Measurements from ENCODE around the gene GK2. TPM values are rescaled to one million over a fixed set of nuclear protein-coding genes. Genes with fewer than 3 reads are reported as not detected.

The GK2 gene
- polyA plus RNA-seq, 1 donor (not counting 4 experiments of a cell fraction or from before 2014, with no cell fraction given): not detected

DNA sequence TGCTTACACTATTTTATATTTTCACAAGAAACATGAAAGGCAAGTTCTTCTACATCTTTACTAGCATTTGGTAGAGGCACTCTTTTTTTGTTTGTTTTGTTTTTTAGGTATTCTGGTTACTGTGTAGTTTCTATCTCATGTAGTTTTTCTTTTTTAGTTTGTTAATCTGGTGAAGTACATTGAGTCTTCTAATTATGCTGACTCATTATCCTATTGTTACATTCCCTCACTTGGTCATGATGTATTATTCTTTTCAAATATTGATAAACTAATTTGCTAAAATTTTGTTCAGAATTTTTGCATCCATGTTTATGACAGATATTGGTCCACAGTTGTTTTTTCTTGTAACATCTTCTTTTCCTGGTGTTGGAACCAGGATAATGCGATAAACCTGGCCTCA, 4.7 kb downstream of the GK2 start:
- H3K36me3 ChIP-seq (ENCODE audit: control insufficient read depth in 2 of 2, extremely low read depth in 1 of 2, insufficient read depth in 2 of 2, low read length in 2 of 2): no peaks in the 10 kb centered on the region
- no peak overlapping the region for H3K9ac ChIP-seq (ENCODE audit: control insufficient read depth, extremely low read depth, insufficient read depth, low read length)
- no peak for DNase-seq (ENCODE audit: low read depth, low spot score)
- no peaks in the 10 kb centered on the region for H3K9me3 ChIP-seq (ENCODE audit: control insufficient read depth, low read depth, low read length)
- no peak overlapping the region for H3K27ac ChIP-seq (ENCODE audit: control insufficient read depth, insufficient read depth, low read length)
- no peak overlapping the region for H3K4me2 ChIP-seq (ENCODE audit: control insufficient read depth, extremely low read depth, insufficient read depth, low read depth, low read length)
- H2AFZ ChIP-seq (ENCODE audit: control insufficient read depth, low read length): no peak overlapping the region
- dilution Hi-C loops (cut with MboI; ENCODE audit: extremely low pct_ligation_motif_present, low sequenced_read_pairs): no loop called here
- H4K20me1 ChIP-seq (ENCODE audit: control insufficient read depth, extremely low read depth, insufficient read depth, low read length): no peaks in the 10 kb centered on the region
- H3K4me3 ChIP-seq (ENCODE audit: control insufficient read depth in 2 of 3, extremely low read depth in 1 of 3, insufficient read depth in 2 of 3, low read depth in 1 of 3, low read length in 3 of 3): no peak overlapping the region
- FAIRE-seq: no peak
- no peaks in the 10 kb centered on the region for H3K27me3 ChIP-seq (ENCODE audit: control insufficient read depth, extremely low read depth, insufficient read depth, low read length)
- H3K4me1 ChIP-seq (ENCODE audit: control insufficient read depth, extremely low read depth, insufficient read depth, low read length): no peaks in the 10 kb centered on the region
- H3K79me2 ChIP-seq (ENCODE audit: control insufficient read depth, insufficient read depth, low read length): no peaks in the 10 kb centered on the region
- no peaks in the 10 kb centered on the region for H3K9me1 ChIP-seq (ENCODE audit: control insufficient read depth, extremely low read depth, insufficient read depth, low read length)
- no peak for TF ChIP-seq EZH2 (IDR thresholded peaks at IDR 0.05; ENCODE audit: low read length)
- TF ChIP-seq, protein P1, sequence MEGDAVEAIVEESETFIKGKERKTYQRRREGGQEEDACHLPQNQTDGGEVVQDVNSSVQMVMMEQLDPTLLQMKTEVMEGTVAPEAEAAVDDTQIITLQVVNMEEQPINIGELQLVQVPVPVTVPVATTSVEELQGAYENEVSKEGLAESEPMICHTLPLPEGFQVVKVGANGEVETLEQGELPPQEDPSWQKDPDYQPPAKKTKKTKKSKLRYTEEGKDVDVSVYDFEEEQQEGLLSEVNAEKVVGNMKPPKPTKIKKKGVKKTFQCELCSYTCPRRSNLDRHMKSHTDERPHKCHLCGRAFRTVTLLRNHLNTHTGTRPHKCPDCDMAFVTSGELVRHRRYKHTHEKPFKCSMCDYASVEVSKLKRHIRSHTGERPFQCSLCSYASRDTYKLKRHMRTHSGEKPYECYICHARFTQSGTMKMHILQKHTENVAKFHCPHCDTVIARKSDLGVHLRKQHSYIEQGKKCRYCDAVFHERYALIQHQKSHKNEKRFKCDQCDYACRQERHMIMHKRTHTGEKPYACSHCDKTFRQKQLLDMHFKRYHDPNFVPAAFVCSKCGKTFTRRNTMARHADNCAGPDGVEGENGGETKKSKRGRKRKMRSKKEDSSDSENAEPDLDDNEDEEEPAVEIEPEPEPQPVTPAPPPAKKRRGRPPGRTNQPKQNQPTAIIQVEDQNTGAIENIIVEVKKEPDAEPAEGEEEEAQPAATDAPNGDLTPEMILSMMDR (optimal IDR thresholded peaks at IDR 0.05 in 1 of 3, IDR thresholded peaks at IDR 0.05 in 1 of 3, conservative IDR thresholded peaks at IDR 0.05 in 1 of 3; ENCODE audit: extremely low read depth in 1 of 3, insufficient read depth in 2 of 3, low read length in 3 of 3): no peak

DNA sequence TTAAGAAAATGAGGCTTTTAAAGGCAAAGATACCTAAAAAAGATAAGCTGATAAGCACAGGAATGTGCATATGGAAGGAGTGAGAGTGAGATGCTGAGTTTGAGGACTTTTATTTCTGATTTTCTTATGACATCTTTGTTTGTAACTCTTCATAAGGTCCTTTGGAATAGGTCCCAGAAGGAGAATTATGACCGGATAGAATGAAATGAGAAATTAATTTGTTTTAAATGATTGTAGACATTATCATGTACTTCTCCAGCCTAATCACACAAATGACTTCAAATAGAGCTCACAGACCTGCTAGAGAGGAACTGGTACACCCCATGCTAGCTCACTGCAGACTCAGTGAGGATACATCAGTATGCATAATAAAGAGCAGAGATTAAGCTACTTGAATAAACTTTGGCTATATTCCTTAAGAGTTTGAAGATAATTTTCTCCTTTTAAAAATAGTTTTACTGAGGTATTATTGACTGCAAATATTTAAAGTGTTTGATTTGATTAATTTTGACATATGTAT, 5.6 kb downstream of the GK2 start:
- DNase-seq (ENCODE audit: low read depth, low spot score): no peak
- H3K4me1 ChIP-seq (ENCODE audit: control insufficient read depth, extremely low read depth, insufficient read depth, low read length): no peaks in the 10 kb centered on the region
- TF ChIP-seq, protein P1 (optimal IDR thresholded peaks at IDR 0.05 in 1 of 3, IDR thresholded peaks at IDR 0.05 in 1 of 3, conservative IDR thresholded peaks at IDR 0.05 in 1 of 3; ENCODE audit: extremely low read depth in 1 of 3, insufficient read depth in 2 of 3, low read length in 3 of 3): no peak
- TF ChIP-seq EZH2 (IDR thresholded peaks at IDR 0.05; ENCODE audit: low read length): no peak
- no peak for FAIRE-seq
- no peak overlapping the region for H3K4me3 ChIP-seq (ENCODE audit: control insufficient read depth in 2 of 3, extremely low read depth in 1 of 3, insufficient read depth in 2 of 3, low read depth in 1 of 3, low read length in 3 of 3)
- dilution Hi-C loops (cut with MboI; ENCODE audit: extremely low pct_ligation_motif_present, low sequenced_read_pairs): no loop called here
- no peak overlapping the region for H2AFZ ChIP-seq (ENCODE audit: control insufficient read depth, low read length)
- H3K4me2 ChIP-seq (ENCODE audit: control insufficient read depth, extremely low read depth, insufficient read depth, low read depth, low read length): no peak overlapping the region
- H3K36me3 ChIP-seq (ENCODE audit: control insufficient read depth in 2 of 2, extremely low read depth in 1 of 2, insufficient read depth in 2 of 2, low read length in 2 of 2): no peaks in the 10 kb centered on the region
- H3K9ac ChIP-seq (ENCODE audit: control insufficient read depth, extremely low read depth, insufficient read depth, low read length): no peak overlapping the region
- H4K20me1 ChIP-seq (ENCODE audit: control insufficient read depth, extremely low read depth, insufficient read depth, low read length): no peaks in the 10 kb centered on the region
- H3K27ac ChIP-seq (ENCODE audit: control insufficient read depth, insufficient read depth, low read length): no peak overlapping the region
- no peaks in the 10 kb centered on the region for H3K79me2 ChIP-seq (ENCODE audit: control insufficient read depth, insufficient read depth, low read length)
- no peaks in the 10 kb centered on the region for H3K9me3 ChIP-seq (ENCODE audit: control insufficient read depth, low read depth, low read length)
- no peaks in the 10 kb centered on the region for H3K9me1 ChIP-seq (ENCODE audit: control insufficient read depth, extremely low read depth, insufficient read depth, low read length)
- no peaks in the 10 kb centered on the region for H3K27me3 ChIP-seq (ENCODE audit: control insufficient read depth, extremely low read depth, insufficient read depth, low read length)
